Amniotic stem cell (primary cell): ENCODE results near the gene REEP1.

ENCODE experiments used
- DNase-seq: peaks from one replicate; lab custom pipeline; 2025; lab: John Stamatoyannopoulos, UW

Gene REEP1

DNA sequence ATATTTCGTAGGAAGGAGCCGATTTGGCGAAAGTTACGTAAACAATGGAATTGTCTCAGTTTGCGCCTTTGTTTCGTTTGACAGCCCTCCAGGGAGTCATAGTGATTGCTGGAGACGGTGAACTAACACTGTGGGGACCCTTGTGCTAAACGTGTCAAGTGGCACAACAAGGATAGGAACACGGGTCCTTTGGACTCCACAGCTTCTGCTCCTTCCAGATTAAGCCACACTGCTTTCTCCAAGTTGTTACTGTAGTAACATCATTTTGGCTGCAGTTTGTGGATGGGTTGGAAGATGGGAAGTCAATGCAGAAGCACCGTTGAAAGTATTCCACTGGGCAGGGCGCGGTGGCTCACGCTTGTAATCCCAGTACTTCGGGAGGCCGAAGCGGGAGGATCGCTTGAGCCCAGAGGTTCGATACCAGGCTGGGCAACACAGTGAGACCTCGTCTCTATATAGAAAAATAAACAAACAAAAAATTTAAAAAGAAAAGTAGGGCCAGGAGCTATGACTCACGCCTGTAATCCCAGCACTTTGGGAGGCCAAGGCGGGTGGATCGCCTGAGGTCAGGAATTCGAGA lies 141.5 kb downstream of the REEP1 start:
- no peak for DNase-seq

- peak; percentile 96 for DNase-seq
Observed at GRCh38 chr2:86195055-86195807, 142.2 kb downstream of the REEP1 start, which contains the start of gene IMMT. Gene IMMT, minus strand, starts transcription at chr2:86195462. Its CDS starts 80 bp downstream, at chr2:86195382.

DNA sequence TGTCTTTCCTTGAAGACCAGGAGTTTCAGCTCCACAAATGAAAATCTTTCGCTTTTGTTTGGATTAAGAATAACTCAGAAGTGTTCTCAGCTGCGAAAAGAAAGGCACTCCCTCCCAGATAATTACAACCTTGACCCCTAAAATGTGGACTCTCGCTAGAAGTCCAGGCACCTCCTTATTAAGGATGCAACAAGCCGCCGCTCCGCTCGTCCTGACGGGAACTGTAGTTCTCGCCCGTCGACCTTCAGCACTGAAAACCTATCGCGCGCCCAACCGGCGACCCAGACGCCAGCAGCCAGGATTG lies 142.7 kb downstream of the REEP1 start:
- no peak for DNase-seq

GRCh38 chr2:86193901-86194567 lies 143.4 kb downstream of the REEP1 start:
- DNase-seq = no peak

DNA sequence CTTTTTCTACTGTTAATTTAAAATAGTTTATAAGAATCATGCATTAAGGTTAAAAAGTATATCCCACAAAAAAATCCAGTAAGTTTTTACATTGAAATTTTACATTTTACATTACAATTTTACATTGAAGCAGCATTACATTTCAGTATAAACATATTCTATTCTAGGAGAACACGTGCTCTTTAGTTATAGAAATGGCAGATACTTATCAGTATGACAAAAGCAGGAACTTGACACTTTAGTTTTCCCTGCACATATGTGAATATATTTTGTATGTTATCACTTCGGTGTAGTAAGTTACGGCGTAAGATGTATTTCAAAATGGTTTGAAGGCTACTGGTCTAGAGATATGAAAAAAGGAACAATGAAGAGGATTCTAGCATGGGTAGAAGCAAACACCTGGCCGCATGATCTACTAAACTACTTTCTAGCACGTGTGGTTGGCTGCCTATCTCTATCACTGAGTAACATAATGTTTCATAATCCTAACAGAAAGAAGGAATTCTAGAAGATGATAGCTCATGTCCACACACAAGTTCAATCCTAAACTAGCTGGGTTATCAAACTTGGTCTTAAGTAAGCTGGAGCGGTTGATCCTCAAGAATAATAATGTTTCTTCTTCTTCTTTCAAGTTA lies 147.5 kb downstream of the REEP1 start:
- no peak for DNase-seq

- no peak for DNase-seq
Observed at GRCh38 chr2:86186431-86186830, 151.0 kb downstream of the REEP1 start.

GRCh38 chr2:86185517-86186212 lies 151.8 kb downstream of the REEP1 start:
- DNase-seq = no peak

DNA sequence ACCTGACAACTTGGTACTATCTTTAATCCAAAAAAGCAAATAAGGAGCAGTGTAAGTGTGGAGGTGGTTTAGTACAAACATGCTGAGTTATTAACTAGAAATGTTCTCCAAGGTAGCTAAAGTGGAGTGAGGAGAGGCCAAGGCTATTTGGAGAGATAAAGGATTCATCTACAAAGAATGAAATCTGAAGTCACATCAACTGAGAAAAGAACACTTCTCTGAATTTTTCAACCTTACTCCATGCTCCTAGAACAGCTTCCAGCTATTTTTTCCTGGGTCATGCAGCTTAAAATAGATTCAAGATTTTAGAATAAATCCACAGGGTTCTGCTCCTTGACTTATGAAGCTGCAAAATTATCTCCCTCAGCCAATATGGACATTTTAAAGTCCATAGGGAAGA lies 160.8 kb downstream of the REEP1 start:
- no peak for DNase-seq

DNA sequence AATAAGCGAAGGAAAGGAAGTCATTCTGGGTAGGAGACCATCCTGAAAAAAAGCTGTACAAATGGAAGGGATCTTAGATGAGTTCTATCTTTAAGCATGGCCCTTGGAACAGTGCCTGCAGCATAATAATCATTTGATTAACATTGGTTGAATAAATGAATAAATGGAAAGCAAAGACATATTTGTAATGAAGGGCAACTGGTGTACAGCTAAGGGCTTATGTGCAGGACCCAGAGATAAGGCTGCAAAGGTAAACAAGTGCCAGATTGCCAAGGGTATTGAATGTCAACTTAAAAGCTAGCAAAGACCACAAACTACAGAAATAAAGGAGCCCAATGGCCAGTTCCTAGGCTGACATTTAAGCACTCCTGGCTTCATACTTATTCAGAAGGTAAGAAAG lies 161.6 kb downstream of the REEP1 start:
- DNase-seq = no peak

GRCh38 chr2:86174445-86174844 lies 163.0 kb downstream of the REEP1 start:
- no peak for DNase-seq

GRCh38 chr2:86172610-86173009 lies 164.8 kb downstream of the REEP1 start:
- DNase-seq = no peak

GRCh38 chr2:86171295-86171694 lies 166.1 kb downstream of the REEP1 start:
- DNase-seq = no peak

GRCh38 chr2:86170449-86170848 lies 167.0 kb downstream of the REEP1 start:
- DNase-seq = no peak
